K562 treated with DMSO at 1 percent for 24 hours (cell line): ENCODE measurements around the gene ZER1. TPM values are rescaled to one million over a fixed set of nuclear protein-coding genes. Genes with fewer than 3 reads are reported as not detected.

ENCODE experiments used
- total RNA-seq: library from RNA; unstranded; fragments of 300-600 nt; gene quantifications from 2 replicates; pipeline ENCODE4 v1.2.3, GENCODE V29; 2022; ENCODE audit warnings: low read depth; ENCODE audit not compliant: insufficient read depth

Gene ZER1
- 45.1 and 47.5 TPM in 2 replicates for total RNA-seq

GRCh38 chr9:128771745-128772519, at the start of gene ZER1:
Gene ZER1 (minus strand): TSS chr9:128771927. CDS start chr9:128755565, 16,362 bp downstream.

GRCh38 chr9:128818099-128818838, 46.5 kb upstream of the ZER1 start, which contains the start of gene ENDOG:
Gene ENDOG (plus strand): TSS chr9:128818500. CDS start chr9:128818685, 185 bp downstream.

GRCh38 chr9:128786681-128787601, 15.2 kb upstream of the ZER1 start, which contains the start of gene TBC1D13:
Gene TBC1D13 (plus strand): TSS chr9:128787253. CDS start chr9:128787354, 101 bp downstream.

GRCh38 chr9:128723866-128724743, 47.6 kb downstream of the ZER1 start, which contains the start of gene ZDHHC12:
Gene ZDHHC12 (minus strand): TSS chr9:128724127. CDS start chr9:128724093, 34 bp downstream.

GRCh38 chr9:128702445-128702948, 69.2 kb downstream of the ZER1 start, which contains the start of gene PKN3:
Gene PKN3 (plus strand): TSS chr9:128702503. CDS start chr9:128702916, 413 bp downstream.

GRCh38 chr9:128688501-128689292, 83.0 kb downstream of the ZER1 start, which contains the start of gene SET:
Gene SET (plus strand): TSS chr9:128689222. CDS start chr9:128689583, 361 bp downstream.

Other genes with a start within 250 kb of the ZER1 start
- gene SPTAN1, start 219.3 kb downstream of the ZER1 start, total RNA-seq = 71.4 and 72.3 TPM in 2 replicates
- gene DYNC2I2, start 115.1 kb downstream of the ZER1 start, total RNA-seq = 218 and 251 TPM in 2 replicates
- gene SET, start 82.7 kb downstream of the ZER1 start, total RNA-seq = 256 and 274 TPM in 2 replicates
- 41.9 and 43.0 TPM in 2 replicates for gene PKN3, start 69.4 kb downstream of the ZER1 start, total RNA-seq
- gene ZDHHC12, start 47.8 kb downstream of the ZER1 start, total RNA-seq = 95.0 and 101 TPM in 2 replicates
- 48.1 and 49.2 TPM in 2 replicates for gene TBC1D13, start 15.3 kb upstream of the ZER1 start, total RNA-seq
- 217 and 239 TPM in 2 replicates for gene ENDOG, start 46.6 kb upstream of the ZER1 start, total RNA-seq
- 28.2 and 29.7 TPM in 2 replicates for gene SPOUT1, start 57.9 kb upstream of the ZER1 start, total RNA-seq
- gene KYAT1, start 110.0 kb upstream of the ZER1 start, total RNA-seq = 18.6 and 23.8 TPM in 2 replicates
- gene LRRC8A, start 110.2 kb upstream of the ZER1 start, total RNA-seq = 41.7 and 44.5 TPM in 2 replicates
- 0.73 and 0.95 TPM in 2 replicates for gene PHYHD1, start 149.1 kb upstream of the ZER1 start, total RNA-seq
- gene DOLK, start 175.7 kb upstream of the ZER1 start, total RNA-seq = 21.9 and 23.8 TPM in 2 replicates
- 63.9 and 64.0 TPM in 2 replicates for gene NUP188, start 175.8 kb upstream of the ZER1 start, total RNA-seq